HCT116 (cell line): ENCODE measurements around the gene MOB2. TPM values are rescaled to one million over a fixed set of nuclear protein-coding genes. Genes with fewer than 3 reads are reported as not detected.

Source experiments
- ATAC-seq: fragments of 200-7000 bp; cut with Tn5 transposase; 2 replicates; pipeline ENCODE4 v1.9.1; 2020; ENCODE audit warnings: mild to moderate bottlenecking, moderate library complexity
- BruUV-seq: library from RNA; stranded (reverse); fragments of 400-500 nt; replicated peaks from 2 replicates; lab custom pipeline; 2021; lab: Mats Ljungman, UMichigan
- CTCF ChIA-PET: fragments of 300-600 bp; sonication (Branson Sonifier 250); formaldehyde crosslinking; loops from one replicate; lab custom pipeline; 2021; ENCODE audit warnings: antibody characterized with exemption; lab: Charles Lee
- POLR2A ChIA-PET: fragments of 300-600, 350-600 bp; sonication (Branson Sonifier 250); formaldehyde crosslinking; loops from one replicate; lab custom pipeline; 2021; ENCODE audit warnings: antibody characterized with exemption; lab: Charles Lee
- RAD21 ChIA-PET, 2 experiments: fragments of 300-600 bp; sonication (Branson Sonifier 250); formaldehyde crosslinking; loops; one replicate each; lab custom pipeline; 2023; ENCODE audit warnings: low total read pairs in 2 of 2; ENCODE audit not compliant: uncharacterized antibody in 2 of 2, unreplicated experiment in 2 of 2, low non-redundant PET in 1 of 2; lab: Charles Lee
- DNase-seq: peaks from one replicate; pipeline ENCODE4 v3.0.0-alpha.2; 2010; ENCODE audit warnings: low read depth, low spot score
- H2AFZ ChIP-seq: fragments of 200-600 bp; shearing (Covaris generic), sonication (generic); 2 replicates; pipeline ENCODE4 v1.6.1; 2017; ENCODE audit warnings: low read depth, mixed run types, mixed read lengths, antibody characterized with exemption, low read length; ENCODE audit not compliant: poor library complexity, severe bottlenecking
- H3K27ac ChIP-seq: 2 replicates; pipeline ENCODE4 v1.5.1; 2012; ENCODE audit warnings: low read depth, low read length
- H3K27me3 ChIP-seq: fragments of 200-600 bp; sonication (generic); 2 replicates; pipeline ENCODE4 v1.6.1; 2016; ENCODE audit warnings: mixed run types, low read length, mixed read lengths; ENCODE audit not compliant: insufficient read depth
- H3K36me3 ChIP-seq, 2 experiments: fragments of 200-500 bp in 1 of 2; fragments of 200-600 bp in 1 of 2; sonication (Bioruptor generic) in 1 of 2; sonication (generic) in 1 of 2; 2 replicates each; pipeline versions ENCODE4 v1.5.1 to v1.6.1; 2014 to 2016; ENCODE audit warnings: low read length in 2 of 2, inconsistent platforms in 1 of 2, mixed read lengths in 1 of 2, mixed run types in 1 of 2; ENCODE audit not compliant: insufficient read depth in 2 of 2, control insufficient read depth in 1 of 2
- H3K4me1 ChIP-seq, 2 experiments: fragments of 200-600 bp in 1 of 2; sonication (generic) in 1 of 2; 2 replicates each; pipeline versions ENCODE4 v1.5.1 to v1.6.1; 2012 to 2017; ENCODE audit warnings: low read length in 2 of 2, inconsistent platforms in 1 of 2, mild to moderate bottlenecking in 1 of 2, mixed read lengths in 1 of 2, mixed run types in 1 of 2, moderate library complexity in 1 of 2; ENCODE audit not compliant: insufficient read depth in 2 of 2, control insufficient read depth in 1 of 2
- H3K4me2 ChIP-seq: fragments of 200-600 bp; sonication (generic); 2 replicates; pipeline ENCODE4 v1.6.1; 2017; ENCODE audit warnings: mixed run types, low read length, mixed read lengths
- H3K4me3 ChIP-seq, 2 experiments: fragments of 200-600 bp in 1 of 2; sonication (generic) in 1 of 2; replicated peaks in 1 of 2; 2 replicates each; pipeline ENCODE4 v1.5.1; 2011 to 2016; ENCODE audit warnings: low read length in 2 of 2, control low read depth in 1 of 2, low read depth in 1 of 2, mild to moderate bottlenecking in 1 of 2, mixed read lengths in 1 of 2, mixed run types in 1 of 2
- H3K79me2 ChIP-seq: fragments of 200-600 bp; sonication (generic); 2 replicates; pipeline ENCODE4 v1.6.1; 2017; ENCODE audit warnings: mild to moderate bottlenecking, mixed run types, low read length, moderate library complexity, mixed read lengths; ENCODE audit not compliant: insufficient read depth
- H3K9ac ChIP-seq: fragments of 200-600 bp; sonication (generic); 2 replicates; pipeline ENCODE4 v1.6.1; 2016; ENCODE audit warnings: low read length, mixed read lengths
- H3K9me2 ChIP-seq: fragments of 200-600 bp; sonication (generic), shearing (Covaris generic); 2 replicates; pipeline ENCODE4 v1.6.1; 2017; ENCODE audit warnings: mixed run types, mild to moderate bottlenecking, moderate library complexity; ENCODE audit not compliant: insufficient read depth
- H3K9me3 ChIP-seq, 2 experiments: fragments of 200-500 bp in 1 of 2; fragments of 200-600 bp in 1 of 2; sonication (Bioruptor generic) in 1 of 2; sonication (generic) in 1 of 2; 2 replicates each; pipeline ENCODE4 v1.6.1; 2014 to 2017; ENCODE audit warnings: low read length in 2 of 2, mixed read lengths in 2 of 2, inconsistent platforms in 1 of 2, low read depth in 1 of 2, mild to moderate bottlenecking in 1 of 2, mixed run types in 1 of 2, moderate library complexity in 1 of 2; ENCODE audit not compliant: control insufficient read depth in 1 of 2, insufficient read depth in 1 of 2
- H4K20me1 ChIP-seq: fragments of 200-600 bp; sonication (generic), shearing (Covaris generic); 2 replicates; pipeline ENCODE4 v1.6.1; 2017; ENCODE audit warnings: mixed run types, mild to moderate bottlenecking, moderate library complexity; ENCODE audit not compliant: insufficient read depth
- ATF3 ChIP-seq: IDR thresholded peaks from 2 replicates; pipeline ENCODE4 v1.6.1; 2012
- ELF1 ChIP-seq: IDR thresholded peaks from 2 replicates; pipeline ENCODE4 v1.6.1; 2012; ENCODE audit warnings: low read depth, borderline replicate concordance
- EZH2 ChIP-seq: fragments of 200-600 bp; sonication (generic); IDR thresholded peaks from 2 replicates; pipeline ENCODE4 v1.6.1; 2017; ENCODE audit warnings: antibody characterized with exemption, mixed run types
- EZH2phosphoT487 ChIP-seq: fragments of 200-600 bp; IDR thresholded peaks from 2 replicates; pipeline ENCODE4 v1.6.1; 2018; ENCODE audit warnings: antibody characterized with exemption, borderline replicate concordance
- FOSL1 ChIP-seq: IDR thresholded peaks from 2 replicates; pipeline ENCODE4 v1.6.1; 2012; ENCODE audit warnings: low read depth
- MAX ChIP-seq: IDR thresholded peaks from 2 replicates; pipeline ENCODE4 v1.6.1; 2012
- POLR2A ChIP-seq: IDR thresholded peaks from 2 replicates; pipeline ENCODE4 v1.7.0; 2011; ENCODE audit warnings: borderline replicate concordance; ENCODE audit not compliant: insufficient read depth, insufficient read length; ENCODE audit errors: extremely low read depth
- POLR2AphosphoS5 ChIP-seq: IDR thresholded peaks from 2 replicates; pipeline ENCODE4 v1.6.1; 2011; ENCODE audit warnings: mild to moderate bottlenecking, low read depth, low read length, moderate library complexity
- RAD21 ChIP-seq: IDR thresholded peaks from 2 replicates; pipeline ENCODE4 v1.6.1; 2012; ENCODE audit warnings: low read depth, mild to moderate bottlenecking
- REST ChIP-seq: IDR thresholded peaks from 2 replicates; pipeline ENCODE4 v1.6.1; 2012; ENCODE audit warnings: low read depth
- SIN3A ChIP-seq: IDR thresholded peaks from 2 replicates; pipeline ENCODE4 v1.6.1; 2012; ENCODE audit warnings: low read depth
- SP1 ChIP-seq: IDR thresholded peaks from 2 replicates; pipeline ENCODE4 v1.6.1; 2012; ENCODE audit warnings: low read depth
- SRF ChIP-seq: IDR thresholded peaks from 2 replicates; pipeline ENCODE4 v1.6.1; 2012; ENCODE audit warnings: low read depth
- TCF7L2 ChIP-seq: IDR thresholded peaks from 2 replicates; pipeline ENCODE4 v1.7.0; 2011; ENCODE audit warnings: borderline replicate concordance, inconsistent platforms; ENCODE audit not compliant: insufficient read depth, insufficient read length; ENCODE audit errors: extremely low read depth
- YY1 ChIP-seq: IDR thresholded peaks from 2 replicates; pipeline ENCODE4 v1.6.1; 2011; ENCODE audit warnings: low read length, low read depth, moderate library complexity, mild to moderate bottlenecking; ENCODE audit not compliant: insufficient replicate concordance; ENCODE audit errors: extremely low read depth
- ZFX ChIP-seq: fragments of 450-650 bp; IDR thresholded peaks from 2 replicates; pipeline ENCODE4 v1.6.1; 2017
- ZNF274 ChIP-seq: fragments of 200-500 bp; sonication (Bioruptor generic); IDR thresholded peaks from 2 replicates; pipeline ENCODE4 v1.6.1; 2014; ENCODE audit warnings: mild to moderate bottlenecking, low read depth, low read length, inconsistent platforms
- intact Hi-C: fragments of 100-400 bp; cut with micrococcal nuclease; formaldehyde crosslinking; loops from 2 replicates; pipeline ENCODE4 v1.10.0; 2022
- total RNA-seq: library from RNA; stranded (reverse); gene quantifications from one replicate; pipeline ENCODE4 v1.2.1, GENCODE V29; 2021; ENCODE audit not compliant: unreplicated experiment

MOB2 gene
- total RNA-seq, 1 experiment from 2014 or later, result 25.7 TPM

- Histone ChIP-seq H3K27ac (no peak overlapping the region), H3K9ac (no peak overlapping the region), H3K9me2 (no peaks in the 10 kb centered on the region), H4K20me1 (no peaks in the 10 kb centered on the region), H3K27me3 (no peaks in the 10 kb centered on the region), H3K79me2 (no peaks in the 10 kb centered on the region), H3K9me3 (no peaks in the 10 kb centered on the region), H3K4me3 (no peak overlapping the region), H3K36me3 (no peaks in the 10 kb centered on the region), H3K4me2 (no peak overlapping the region), H3K4me1 (peaks cover 0 to 6% of the 10 kb centered on the region in 2 experiments; a peak in 1 of 4 replicates), H2AFZ (no peak overlapping the region)
- ATAC-seq (0 out of 2 replicates have a peak, but pooled peaks have one; percentile 3), DNase-seq (no peak)
- ChIA-PET POLR2A (no interaction called here), RAD21 (no interaction called here), CTCF (no interaction called here)
- intact Hi-C loops, result no loop called here
- BruUV-seq, result no TSS peak
- TF ChIP-seq EZH2 (no peak), FOSL1 (no peak), ZNF274 (no peak), ELF1 (no peak), SIN3A (no peak), TCF7L2 (no peak), ATF3 (no peak), ZFX (no peak), POLR2AphosphoS5 (no peak), POLR2A (no peak), SP1 (no peak), MAX (no peak), EZH2phosphoT487 (no peak), SRF (no peak), RAD21 (no peak), YY1 (no peak), REST (no peak)
These were observed 50.0 kb downstream of the MOB2 start for GRCh38 chr11:1436468-1437039.
